HCT116 (cell line): ENCODE results near the gene TMEM132C. TPM values are rescaled to one million over a fixed set of nuclear protein-coding genes. Genes with fewer than 3 reads are reported as not detected.

Experiments used
- ATAC-seq: fragments of 200-7000 bp; cut with Tn5 transposase; 2 replicates; pipeline ENCODE4 v1.9.1; 2020; ENCODE audit warnings: mild to moderate bottlenecking, moderate library complexity
- BruUV-seq: library from RNA; stranded (reverse); fragments of 400-500 nt; replicated peaks from 2 replicates; lab custom pipeline; 2021; lab: Mats Ljungman, UMichigan
- CTCF ChIA-PET: fragments of 300-600 bp; sonication (Branson Sonifier 250); formaldehyde crosslinking; loops from one replicate; lab custom pipeline; 2021; ENCODE audit warnings: antibody characterized with exemption; lab: Charles Lee
- POLR2A ChIA-PET: fragments of 300-600, 350-600 bp; sonication (Branson Sonifier 250); formaldehyde crosslinking; loops from one replicate; lab custom pipeline; 2021; ENCODE audit warnings: antibody characterized with exemption; lab: Charles Lee
- RAD21 ChIA-PET, 2 experiments: fragments of 300-600 bp; sonication (Branson Sonifier 250); formaldehyde crosslinking; loops; one replicate each; lab custom pipeline; 2023; ENCODE audit warnings: low total read pairs in 2 of 2; ENCODE audit not compliant: uncharacterized antibody in 2 of 2, unreplicated experiment in 2 of 2, low non-redundant PET in 1 of 2; lab: Charles Lee
- DNase-seq: peaks from one replicate; pipeline ENCODE4 v3.0.0-alpha.2; 2010; ENCODE audit warnings: low read depth, low spot score
- H2AFZ ChIP-seq: fragments of 200-600 bp; shearing (Covaris generic), sonication (generic); 2 replicates; pipeline ENCODE4 v1.6.1; 2017; ENCODE audit warnings: low read depth, mixed run types, mixed read lengths, antibody characterized with exemption, low read length; ENCODE audit not compliant: poor library complexity, severe bottlenecking
- H3K27ac ChIP-seq: 2 replicates; pipeline ENCODE4 v1.5.1; 2012; ENCODE audit warnings: low read depth, low read length
- H3K27me3 ChIP-seq: fragments of 200-600 bp; sonication (generic); 2 replicates; pipeline ENCODE4 v1.6.1; 2016; ENCODE audit warnings: mixed run types, low read length, mixed read lengths; ENCODE audit not compliant: insufficient read depth
- H3K36me3 ChIP-seq, 2 experiments: fragments of 200-500 bp in 1 of 2; fragments of 200-600 bp in 1 of 2; sonication (Bioruptor generic) in 1 of 2; sonication (generic) in 1 of 2; 2 replicates each; pipeline versions ENCODE4 v1.5.1 to v1.6.1; 2014 to 2016; ENCODE audit warnings: low read length in 2 of 2, inconsistent platforms in 1 of 2, mixed read lengths in 1 of 2, mixed run types in 1 of 2; ENCODE audit not compliant: insufficient read depth in 2 of 2, control insufficient read depth in 1 of 2
- H3K4me1 ChIP-seq, 2 experiments: fragments of 200-600 bp in 1 of 2; sonication (generic) in 1 of 2; 2 replicates each; pipeline versions ENCODE4 v1.5.1 to v1.6.1; 2012 to 2017; ENCODE audit warnings: low read length in 2 of 2, inconsistent platforms in 1 of 2, mild to moderate bottlenecking in 1 of 2, mixed read lengths in 1 of 2, mixed run types in 1 of 2, moderate library complexity in 1 of 2; ENCODE audit not compliant: insufficient read depth in 2 of 2, control insufficient read depth in 1 of 2
- H3K4me2 ChIP-seq: fragments of 200-600 bp; sonication (generic); 2 replicates; pipeline ENCODE4 v1.6.1; 2017; ENCODE audit warnings: mixed run types, low read length, mixed read lengths
- H3K4me3 ChIP-seq, 2 experiments: fragments of 200-600 bp in 1 of 2; sonication (generic) in 1 of 2; replicated peaks in 1 of 2; 2 replicates each; pipeline ENCODE4 v1.5.1; 2011 to 2016; ENCODE audit warnings: low read length in 2 of 2, control low read depth in 1 of 2, low read depth in 1 of 2, mild to moderate bottlenecking in 1 of 2, mixed read lengths in 1 of 2, mixed run types in 1 of 2
- H3K79me2 ChIP-seq: fragments of 200-600 bp; sonication (generic); 2 replicates; pipeline ENCODE4 v1.6.1; 2017; ENCODE audit warnings: mild to moderate bottlenecking, mixed run types, low read length, moderate library complexity, mixed read lengths; ENCODE audit not compliant: insufficient read depth
- H3K9ac ChIP-seq: fragments of 200-600 bp; sonication (generic); 2 replicates; pipeline ENCODE4 v1.6.1; 2016; ENCODE audit warnings: low read length, mixed read lengths
- H3K9me2 ChIP-seq: fragments of 200-600 bp; sonication (generic), shearing (Covaris generic); 2 replicates; pipeline ENCODE4 v1.6.1; 2017; ENCODE audit warnings: mixed run types, mild to moderate bottlenecking, moderate library complexity; ENCODE audit not compliant: insufficient read depth
- H3K9me3 ChIP-seq, 2 experiments: fragments of 200-500 bp in 1 of 2; fragments of 200-600 bp in 1 of 2; sonication (Bioruptor generic) in 1 of 2; sonication (generic) in 1 of 2; 2 replicates each; pipeline ENCODE4 v1.6.1; 2014 to 2017; ENCODE audit warnings: low read length in 2 of 2, mixed read lengths in 2 of 2, inconsistent platforms in 1 of 2, low read depth in 1 of 2, mild to moderate bottlenecking in 1 of 2, mixed run types in 1 of 2, moderate library complexity in 1 of 2; ENCODE audit not compliant: control insufficient read depth in 1 of 2, insufficient read depth in 1 of 2
- H4K20me1 ChIP-seq: fragments of 200-600 bp; sonication (generic), shearing (Covaris generic); 2 replicates; pipeline ENCODE4 v1.6.1; 2017; ENCODE audit warnings: mixed run types, mild to moderate bottlenecking, moderate library complexity; ENCODE audit not compliant: insufficient read depth
- CBX3 ChIP-seq: IDR thresholded peaks from 2 replicates; pipeline ENCODE4 v1.6.1; 2012; ENCODE audit warnings: low read depth
- CEBPB ChIP-seq: IDR thresholded peaks from 2 replicates; pipeline ENCODE4 v1.6.1; 2012; ENCODE audit warnings: low read depth
- EGR1 ChIP-seq: IDR thresholded peaks from 2 replicates; pipeline ENCODE4 v1.6.1; 2012; ENCODE audit warnings: low read depth
- EZH2 ChIP-seq: fragments of 200-600 bp; sonication (generic); IDR thresholded peaks from 2 replicates; pipeline ENCODE4 v1.6.1; 2017; ENCODE audit warnings: antibody characterized with exemption, mixed run types
- EZH2phosphoT487 ChIP-seq: fragments of 200-600 bp; IDR thresholded peaks from 2 replicates; pipeline ENCODE4 v1.6.1; 2018; ENCODE audit warnings: antibody characterized with exemption, borderline replicate concordance
- FOSL1 ChIP-seq: IDR thresholded peaks from 2 replicates; pipeline ENCODE4 v1.6.1; 2012; ENCODE audit warnings: low read depth
- JUND ChIP-seq: IDR thresholded peaks from 2 replicates; pipeline ENCODE4 v1.6.1; 2012
- MAX ChIP-seq: IDR thresholded peaks from 2 replicates; pipeline ENCODE4 v1.6.1; 2012
- POLR2A ChIP-seq: IDR thresholded peaks from 2 replicates; pipeline ENCODE4 v1.7.0; 2011; ENCODE audit warnings: borderline replicate concordance; ENCODE audit not compliant: insufficient read depth, insufficient read length; ENCODE audit errors: extremely low read depth
- SIN3A ChIP-seq: IDR thresholded peaks from 2 replicates; pipeline ENCODE4 v1.6.1; 2012; ENCODE audit warnings: low read depth
- SP1 ChIP-seq: IDR thresholded peaks from 2 replicates; pipeline ENCODE4 v1.6.1; 2012; ENCODE audit warnings: low read depth
- SRF ChIP-seq: IDR thresholded peaks from 2 replicates; pipeline ENCODE4 v1.6.1; 2012; ENCODE audit warnings: low read depth
- YY1 ChIP-seq: IDR thresholded peaks from 2 replicates; pipeline ENCODE4 v1.6.1; 2011; ENCODE audit warnings: low read length, low read depth, moderate library complexity, mild to moderate bottlenecking; ENCODE audit not compliant: insufficient replicate concordance; ENCODE audit errors: extremely low read depth
- ZFX ChIP-seq: fragments of 450-650 bp; IDR thresholded peaks from 2 replicates; pipeline ENCODE4 v1.6.1; 2017
- intact Hi-C: fragments of 100-400 bp; cut with micrococcal nuclease; formaldehyde crosslinking; loops from 2 replicates; pipeline ENCODE4 v1.10.0; 2022
- total RNA-seq: library from RNA; stranded (reverse); gene quantifications from one replicate; pipeline ENCODE4 v1.2.1, GENCODE V29; 2021; ENCODE audit not compliant: unreplicated experiment
- TF ChIP-seq, protein P1 (sequence below): IDR thresholded peaks from 2 replicates; pipeline ENCODE4 v1.6.1; 2012; ENCODE audit warnings: low read depth
- TF ChIP-seq, protein P2 (sequence below): IDR thresholded peaks from 2 replicates; pipeline ENCODE4 v1.6.1; 2012

TMEM132C gene
- total RNA-seq, 1 experiment from 2014 or later, result not detected

DNA sequence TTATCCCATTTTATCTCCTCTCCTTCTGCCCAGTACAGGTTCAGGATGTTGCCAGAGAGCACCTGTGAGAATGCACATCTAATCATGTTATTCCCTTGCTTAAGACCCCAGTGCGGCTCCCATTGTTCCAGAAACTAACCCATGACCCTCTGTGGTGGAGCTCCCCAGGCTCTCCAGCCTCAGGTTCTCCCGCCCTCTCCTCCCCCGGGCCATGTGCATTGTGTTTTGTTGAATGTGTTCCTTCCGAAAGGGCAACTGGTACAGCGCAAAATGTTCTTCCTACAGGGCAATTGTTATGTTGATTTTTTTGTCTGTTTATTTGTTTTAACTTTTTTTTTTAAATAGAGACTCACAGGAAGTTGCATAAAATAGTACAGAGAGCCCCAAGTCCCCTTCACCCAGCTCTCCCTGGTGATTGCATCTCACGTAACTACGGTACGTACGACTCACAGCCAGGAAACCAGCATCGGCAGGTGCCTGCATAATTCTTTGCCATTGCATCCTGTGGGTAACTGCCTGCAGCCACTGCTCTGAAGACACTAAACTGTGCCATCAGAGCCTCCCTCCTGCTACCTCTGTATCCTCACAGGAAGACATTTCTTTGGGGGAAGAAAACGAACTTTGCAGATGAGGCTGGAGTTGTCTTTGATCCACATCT is 31.2 kb downstream of the TMEM132C start (continued):
- TF ChIP-seq, protein P1, sequence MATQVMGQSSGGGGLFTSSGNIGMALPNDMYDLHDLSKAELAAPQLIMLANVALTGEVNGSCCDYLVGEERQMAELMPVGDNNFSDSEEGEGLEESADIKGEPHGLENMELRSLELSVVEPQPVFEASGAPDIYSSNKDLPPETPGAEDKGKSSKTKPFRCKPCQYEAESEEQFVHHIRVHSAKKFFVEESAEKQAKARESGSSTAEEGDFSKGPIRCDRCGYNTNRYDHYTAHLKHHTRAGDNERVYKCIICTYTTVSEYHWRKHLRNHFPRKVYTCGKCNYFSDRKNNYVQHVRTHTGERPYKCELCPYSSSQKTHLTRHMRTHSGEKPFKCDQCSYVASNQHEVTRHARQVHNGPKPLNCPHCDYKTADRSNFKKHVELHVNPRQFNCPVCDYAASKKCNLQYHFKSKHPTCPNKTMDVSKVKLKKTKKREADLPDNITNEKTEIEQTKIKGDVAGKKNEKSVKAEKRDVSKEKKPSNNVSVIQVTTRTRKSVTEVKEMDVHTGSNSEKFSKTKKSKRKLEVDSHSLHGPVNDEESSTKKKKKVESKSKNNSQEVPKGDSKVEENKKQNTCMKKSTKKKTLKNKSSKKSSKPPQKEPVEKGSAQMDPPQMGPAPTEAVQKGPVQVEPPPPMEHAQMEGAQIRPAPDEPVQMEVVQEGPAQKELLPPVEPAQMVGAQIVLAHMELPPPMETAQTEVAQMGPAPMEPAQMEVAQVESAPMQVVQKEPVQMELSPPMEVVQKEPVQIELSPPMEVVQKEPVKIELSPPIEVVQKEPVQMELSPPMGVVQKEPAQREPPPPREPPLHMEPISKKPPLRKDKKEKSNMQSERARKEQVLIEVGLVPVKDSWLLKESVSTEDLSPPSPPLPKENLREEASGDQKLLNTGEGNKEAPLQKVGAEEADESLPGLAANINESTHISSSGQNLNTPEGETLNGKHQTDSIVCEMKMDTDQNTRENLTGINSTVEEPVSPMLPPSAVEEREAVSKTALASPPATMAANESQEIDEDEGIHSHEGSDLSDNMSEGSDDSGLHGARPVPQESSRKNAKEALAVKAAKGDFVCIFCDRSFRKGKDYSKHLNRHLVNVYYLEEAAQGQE, result no peak
- no peak for TF ChIP-seq SP1
- no peak for TF ChIP-seq SIN3A
- no peak for TF ChIP-seq JUND
- TF ChIP-seq YY1, result no peak
- no peak for TF ChIP-seq SRF
- no peak for TF ChIP-seq EZH2phosphoT487
- no peak for TF ChIP-seq CEBPB
- TF ChIP-seq, all 23 proteins: peak for 0

DNA sequence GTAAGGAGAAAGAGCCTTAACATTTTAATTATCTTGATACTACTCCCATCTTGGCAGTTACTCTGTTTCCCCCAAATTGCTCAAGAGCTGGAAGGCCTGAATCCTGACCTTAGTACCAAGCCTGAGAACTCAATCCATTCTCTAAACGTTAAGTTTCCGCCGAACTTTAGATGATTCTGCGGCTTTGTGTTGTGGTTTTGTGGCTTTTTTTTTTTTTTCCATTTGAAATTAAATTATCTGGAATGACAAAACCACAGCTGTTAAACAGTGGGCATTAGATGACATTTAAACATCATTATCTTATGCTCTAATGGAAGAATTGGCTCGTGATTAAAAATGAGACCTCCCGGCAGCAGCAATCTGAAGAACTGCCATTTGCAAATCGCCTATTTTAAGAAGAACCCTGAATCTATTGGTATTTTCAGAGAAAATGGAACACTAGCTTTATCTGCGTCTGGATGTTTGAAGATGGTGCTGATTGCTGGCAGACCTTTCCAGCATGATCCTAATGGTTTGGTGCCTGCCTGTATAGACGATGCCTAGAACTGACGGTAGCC is 38.4 kb downstream of the TMEM132C start:
- DNase-seq (no peak), ATAC-seq (no peak)
- no peak overlapping the region for H3K27ac ChIP-seq
- no peak overlapping the region for H3K4me2 ChIP-seq
- no peaks in the 10 kb centered on the region for H3K9me2 ChIP-seq
- H3K4me1 ChIP-seq, result no peaks in the 10 kb centered on the region
- RAD21 ChIA-PET, result no interaction called here
- H3K79me2 ChIP-seq, result no peaks in the 10 kb centered on the region
- H4K20me1 ChIP-seq, result no peaks in the 10 kb centered on the region
- peaks cover 6 to 17% of the 10 kb centered on the region in 2 experiments; a peak in 2 of 4 replicates for H3K9me3 ChIP-seq
- H2AFZ ChIP-seq, result no peak overlapping the region
- H3K27me3 ChIP-seq, result no peaks in the 10 kb centered on the region
- TF ChIP-seq ZFX, result no peak
- TF ChIP-seq YY1, result no peak
- TF ChIP-seq CEBPB, result no peak
- no peak for TF ChIP-seq FOSL1
- TF ChIP-seq, protein P2, sequence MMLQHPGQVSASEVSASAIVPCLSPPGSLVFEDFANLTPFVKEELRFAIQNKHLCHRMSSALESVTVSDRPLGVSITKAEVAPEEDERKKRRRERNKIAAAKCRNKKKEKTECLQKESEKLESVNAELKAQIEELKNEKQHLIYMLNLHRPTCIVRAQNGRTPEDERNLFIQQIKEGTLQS, result no peak
- no peak for TF ChIP-seq EZH2phosphoT487
- no peak for TF ChIP-seq JUND
- TF ChIP-seq CBX3, result no peak
- TF ChIP-seq MAX, result no peak
- TF ChIP-seq, protein P1, result no peak
- no peak for TF ChIP-seq EGR1
- TF ChIP-seq POLR2A, result no peak
- no peak for TF ChIP-seq EZH2
- H3K4me3 ChIP-seq, result no peak overlapping the region
- no peaks in the 10 kb centered on the region for H3K36me3 ChIP-seq
- H3K9ac ChIP-seq, result no peak overlapping the region
- intact Hi-C loops, result no loop called here
- CTCF ChIA-PET, result no interaction called here
- POLR2A ChIA-PET, result no interaction called here
- BruUV-seq, result no TSS peak
